Measurements from ENCODE around the gene PTPRG.

PTPRG gene

DNA sequence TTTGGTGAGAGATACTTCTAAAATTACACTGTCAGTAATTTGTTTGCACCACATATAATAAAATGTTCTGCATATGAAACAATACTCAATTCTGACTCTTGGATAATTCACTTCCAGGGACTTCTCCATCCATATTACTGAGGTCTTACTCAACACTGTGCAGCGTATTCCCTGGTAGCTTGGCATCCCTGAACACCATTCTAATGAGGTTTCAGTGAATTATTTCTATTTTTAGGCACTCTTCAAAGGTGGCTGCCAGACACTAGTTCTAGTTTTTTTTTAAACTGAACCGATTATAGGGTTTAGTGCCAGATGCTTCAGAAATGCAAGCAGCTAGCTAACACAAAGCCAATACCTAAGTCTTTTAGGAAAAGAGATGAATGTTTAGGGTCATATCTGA, 528.7 kb downstream of the PTPRG start:
- no peak for DNase-seq

- no peak for DNase-seq
Observed at GRCh38 chr3:62090519-62090918, 529.1 kb downstream of the PTPRG start.

GRCh38 chr3:62093025-62093424, 531.7 kb downstream of the PTPRG start:
- no peak for DNase-seq

DNA sequence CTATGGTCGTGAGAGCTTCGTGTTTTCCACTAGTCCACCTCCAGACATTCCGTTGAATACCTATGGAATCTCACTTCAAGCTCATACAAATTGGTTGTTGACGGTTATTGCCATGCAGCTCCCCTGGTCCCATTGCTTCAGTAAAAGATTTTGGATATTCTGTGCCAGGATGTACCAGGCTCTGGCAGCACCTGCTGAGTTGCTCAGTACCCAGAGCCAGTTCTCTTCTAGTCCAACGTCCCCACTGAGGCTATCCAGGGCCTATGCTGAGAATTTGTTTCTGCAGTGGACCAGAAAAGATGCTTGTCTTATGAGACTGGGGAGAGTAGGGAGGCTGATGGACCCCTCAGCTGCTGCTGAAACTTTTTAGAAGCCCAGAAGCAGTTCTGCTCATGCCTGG, 533.1 kb downstream of the PTPRG start:
- no peak for DNase-seq

DNA sequence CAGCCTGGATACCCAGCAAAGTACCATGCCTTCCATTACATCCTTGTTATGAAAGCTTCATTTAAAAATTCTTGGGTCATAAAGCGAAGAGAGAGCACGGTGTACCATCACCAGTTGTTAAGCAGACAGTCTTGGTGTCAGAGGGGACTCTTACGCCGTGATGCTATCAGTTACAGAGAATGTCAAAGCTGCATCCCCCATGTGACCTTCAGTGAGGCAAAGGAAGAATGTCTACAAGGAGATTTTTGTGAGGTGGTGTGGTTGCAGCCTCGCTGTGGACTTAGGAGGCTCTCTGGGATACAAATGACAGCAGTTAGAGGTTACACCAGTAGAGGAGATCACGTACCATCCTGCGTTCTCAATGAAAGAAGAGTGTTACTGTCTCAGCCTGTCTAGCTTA, 533.7 kb downstream of the PTPRG start:
- DNase-seq = no peak

- no peak for DNase-seq
Observed at GRCh38 chr3:62095756-62096155, 534.4 kb downstream of the PTPRG start.

- DNase-seq = no peak
Observed at GRCh38 chr3:62096521-62096920, 535.1 kb downstream of the PTPRG start.

GRCh38 chr3:62097121-62097520, 535.8 kb downstream of the PTPRG start:
- DNase-seq = no peak

DNA sequence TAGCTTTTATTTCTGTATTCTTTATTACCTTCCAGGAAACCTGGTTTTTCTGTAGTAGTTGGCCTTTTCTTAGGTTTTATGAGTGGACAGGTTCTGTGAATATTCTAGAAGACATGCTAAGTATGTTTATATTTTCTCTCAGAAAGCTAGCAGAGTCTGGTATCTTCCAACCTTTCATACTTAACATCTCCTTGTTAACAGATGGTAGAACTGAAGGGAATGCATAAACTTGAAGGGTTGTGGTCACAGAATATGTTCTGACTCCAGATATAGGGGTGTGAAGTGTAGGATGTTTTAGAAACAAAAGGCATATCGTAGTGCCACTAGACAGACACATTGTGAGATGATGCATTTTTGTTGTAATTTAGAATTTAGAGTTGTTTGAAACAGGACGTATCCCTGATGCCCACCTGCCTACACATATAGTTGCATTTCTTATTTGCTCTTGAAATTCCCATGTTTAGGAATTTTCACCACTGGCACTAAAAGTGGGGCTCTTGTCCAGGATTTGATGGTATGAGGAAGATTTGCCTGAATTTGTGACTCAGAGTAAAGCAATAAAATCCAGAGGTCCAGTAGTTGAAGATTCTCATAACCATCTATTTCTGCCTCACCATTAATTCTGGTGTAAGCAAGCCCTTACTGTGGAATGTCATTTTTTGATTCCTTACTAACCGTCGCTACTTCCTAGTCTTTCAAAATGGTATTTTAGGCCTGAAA, 537.4 kb downstream of the PTPRG start:
- DNase-seq = no peak

GRCh38 chr3:62100282-62100989, 539.1 kb downstream of the PTPRG start:
- DNase-seq = no peak

- DNase-seq = no peak
Observed at GRCh38 chr3:62101488-62101887, 540.1 kb downstream of the PTPRG start.

- no peak for DNase-seq
Observed at GRCh38 chr3:62103531-62103930, 542.2 kb downstream of the PTPRG start.

DNA sequence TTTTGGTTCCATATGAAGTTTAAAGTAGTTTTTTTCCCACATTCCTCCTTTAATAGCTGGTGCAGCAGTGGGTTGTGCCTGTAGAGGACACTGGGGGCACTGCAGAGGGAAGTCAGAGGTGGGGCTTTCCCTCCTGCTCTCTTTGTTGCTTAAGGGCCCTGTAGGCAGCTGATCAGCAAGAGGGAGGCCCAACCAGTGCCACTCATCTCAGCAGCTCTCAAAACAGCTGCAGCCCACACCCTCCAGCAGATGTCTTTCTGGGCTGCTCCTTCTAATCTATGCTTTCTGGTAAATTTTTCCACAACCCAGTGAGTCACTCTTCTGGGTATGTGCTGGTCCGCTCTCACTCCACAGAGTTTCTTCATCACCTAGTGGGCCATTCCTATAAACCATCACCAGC, 548.2 kb downstream of the PTPRG start:
- DNase-seq = peak in 2 of 4 experiments; percentile 6 to 20

GRCh38 chr3:62110443-62111225, 549.3 kb downstream of the PTPRG start:
- DNase-seq = no peak

GRCh38 chr3:62113092-62113491, 551.7 kb downstream of the PTPRG start:
- DNase-seq = no peak

DNA sequence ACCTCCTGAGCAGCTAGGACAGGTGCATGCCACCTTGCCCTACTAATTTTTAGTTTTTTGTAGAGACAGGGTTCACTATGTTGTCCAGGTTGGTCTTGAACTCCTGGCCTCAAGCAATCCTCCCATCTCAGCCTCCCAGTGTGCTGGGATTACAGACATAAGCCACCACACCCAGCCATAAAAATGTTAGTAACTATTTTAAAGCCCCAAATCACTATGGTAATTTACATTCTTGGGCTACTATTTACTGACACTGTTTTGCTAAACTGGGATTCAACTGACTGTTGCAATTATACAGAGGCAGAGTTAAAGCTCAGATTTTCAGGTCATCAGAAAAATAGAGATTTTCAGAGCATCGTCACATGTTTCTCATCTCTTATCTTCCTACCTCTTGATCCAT, 553.4 kb downstream of the PTPRG start:
- DNase-seq = no peak

DNA sequence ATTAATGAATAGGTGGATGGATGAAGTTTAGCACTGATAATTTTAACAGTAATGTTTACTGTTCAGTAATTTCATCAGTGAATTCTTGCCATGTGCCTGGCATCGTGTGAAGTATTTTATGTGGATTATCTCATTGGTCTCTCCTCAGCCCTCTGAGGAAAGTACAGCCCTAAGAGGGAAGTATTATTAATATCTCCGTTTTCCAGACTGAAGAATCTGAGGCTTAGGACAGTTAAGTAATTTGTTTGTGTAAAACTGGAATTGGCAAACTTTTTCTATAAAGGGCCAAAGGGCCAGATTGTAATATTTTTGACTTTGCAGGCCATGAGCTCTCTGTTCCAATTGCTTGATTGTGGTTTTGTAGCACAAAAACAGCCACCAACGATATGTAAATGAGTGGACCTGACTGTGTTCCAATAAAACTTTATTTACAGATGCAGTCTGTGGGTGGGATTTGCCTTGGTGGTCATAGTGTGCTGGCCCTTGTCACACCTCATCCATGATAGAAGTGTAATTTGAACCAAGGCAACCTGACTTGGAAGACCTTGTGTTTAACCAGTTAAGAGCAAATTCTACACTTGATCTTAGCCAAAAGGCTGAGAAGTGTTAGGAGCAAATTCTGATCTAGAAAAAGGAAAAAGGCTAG, 556.7 kb downstream of the PTPRG start:
- no peak for DNase-seq

GRCh38 chr3:62119139-62119538, 557.8 kb downstream of the PTPRG start:
- no peak for DNase-seq

GRCh38 chr3:62122819-62123218, 561.4 kb downstream of the PTPRG start:
- DNase-seq = no peak

- DNase-seq = no peak
Observed at GRCh38 chr3:62125380-62125779, 564.0 kb downstream of the PTPRG start.

DNA sequence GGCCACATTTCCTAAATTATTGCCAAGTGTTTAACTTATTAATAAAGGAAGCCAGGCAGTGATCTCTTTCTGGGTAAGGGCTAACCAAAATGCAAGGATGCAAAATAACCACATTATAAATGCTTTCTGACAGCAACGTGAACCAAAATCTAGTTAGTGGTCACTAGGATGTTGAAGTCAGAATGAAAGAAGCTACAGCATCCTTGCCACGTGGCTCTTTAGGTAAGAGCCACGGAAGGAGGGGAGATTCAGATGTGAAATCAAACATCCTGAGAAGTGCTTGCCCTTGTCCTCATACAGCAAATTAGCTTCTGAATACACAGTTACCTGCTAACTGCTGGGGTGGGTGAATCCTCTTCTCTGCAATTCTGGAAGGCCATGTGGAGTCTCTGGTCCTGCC, 565.7 kb downstream of the PTPRG start:
- DNase-seq = no peak

DNA sequence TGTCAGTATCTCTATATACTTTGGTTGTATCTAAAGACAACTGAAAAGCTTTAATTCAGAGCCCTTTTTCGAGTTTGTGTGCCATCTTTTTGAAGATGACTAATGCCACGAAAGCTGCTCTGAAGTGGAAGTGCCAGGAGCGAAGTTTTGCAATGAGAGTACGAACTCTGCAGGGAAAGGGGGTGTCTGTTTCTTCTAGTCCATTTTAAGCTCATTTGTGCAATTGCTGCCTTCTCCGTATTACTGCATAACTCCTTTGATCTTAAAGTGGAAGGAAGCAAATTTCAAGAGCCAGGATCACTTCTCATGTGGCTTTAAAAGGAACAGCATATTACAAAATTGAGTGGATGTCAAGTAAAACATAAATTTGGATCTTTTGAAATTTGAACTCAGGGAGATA, 566.7 kb downstream of the PTPRG start:
- peak in 2 of 4 experiments; percentile 7 to 10 for DNase-seq

DNA sequence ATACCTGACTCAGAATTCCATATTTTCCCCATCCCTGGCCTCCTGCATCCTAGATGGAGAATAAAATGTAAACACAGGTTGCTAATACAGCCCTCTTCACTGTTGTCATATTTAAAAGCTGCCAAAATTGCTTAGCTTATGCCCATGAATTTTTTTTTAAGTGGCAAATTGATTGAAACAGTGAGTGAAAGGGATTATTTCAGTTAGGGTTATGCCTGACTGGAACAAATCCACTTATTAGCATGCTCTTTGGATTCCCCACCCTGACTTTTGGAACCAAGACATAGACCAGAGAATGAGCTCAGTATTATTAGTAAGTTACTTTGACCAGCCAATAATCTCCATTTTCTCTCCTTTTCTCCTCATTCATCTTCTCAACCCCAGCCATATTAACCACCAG, 567.3 kb downstream of the PTPRG start:
- DNase-seq = no peak

All from suppressor macrophage (primary cell).